Rectal smooth muscle tissue (tissue), 1 donor: ENCODE measurements around the gene ELMO1.

ENCODE experiments used
- H3K27ac ChIP-seq: one replicate; pipeline ENCODE4 v1.7.0; 2013; ENCODE audit warnings: low read depth, low read length, inconsistent platforms
- H3K27me3 ChIP-seq: one replicate; pipeline ENCODE4 v1.7.0; 2013; ENCODE audit warnings: low read length; ENCODE audit not compliant: control insufficient read depth, insufficient read depth
- H3K36me3 ChIP-seq: one replicate; pipeline ENCODE4 v1.7.0; 2013; ENCODE audit warnings: low read length; ENCODE audit not compliant: control insufficient read depth, insufficient read depth
- H3K4me1 ChIP-seq: one replicate; pipeline ENCODE4 v1.7.0; 2013; ENCODE audit warnings: low read length; ENCODE audit not compliant: control insufficient read depth, insufficient read depth
- H3K4me3 ChIP-seq: one replicate; pipeline ENCODE4 v1.7.0; 2013; ENCODE audit warnings: low read length
- H3K9ac ChIP-seq: one replicate; pipeline ENCODE4 v1.7.0; 2013; ENCODE audit warnings: low read length

ELMO1 gene

GRCh38 chr7:37198041-37198905 is 250.4 kb downstream of the ELMO1 start:
- Histone ChIP-seq H3K9ac (no peak overlapping the region), H3K27me3 (no peaks in the 10 kb centered on the region), H3K27ac (no peak overlapping the region), H3K4me3 (no peak overlapping the region), H3K36me3 (no peaks in the 10 kb centered on the region), H3K4me1 (peaks cover 13% of the 10 kb centered on the region)

GRCh38 chr7:37197108-37197507 is 251.6 kb downstream of the ELMO1 start:
- Histone ChIP-seq H3K4me1 (peaks cover 13% of the 10 kb centered on the region), H3K27ac (no peak overlapping the region)

GRCh38 chr7:37196676-37197075 is 252.0 kb downstream of the ELMO1 start:
- Histone ChIP-seq H3K4me3 (no peak overlapping the region), H3K27ac (no peak overlapping the region), H3K27me3 (no peaks in the 10 kb centered on the region), H3K36me3 (no peaks in the 10 kb centered on the region), H3K9ac (no peak overlapping the region), H3K4me1 (peaks cover 11% of the 10 kb centered on the region)

More at GRCh38 chr7:37197108-37197507, 251.6 kb downstream of the ELMO1 start:
- Histone ChIP-seq H3K36me3 (no peaks in the 10 kb centered on the region), H3K27me3 (no peaks in the 10 kb centered on the region), H3K9ac (no peak overlapping the region), H3K4me3 (no peak overlapping the region)

GRCh38 chr7:37195388-37195787 is 253.3 kb downstream of the ELMO1 start:
- H3K9ac ChIP-seq, result no peak overlapping the region
- no peaks in the 10 kb centered on the region for H3K27me3 ChIP-seq
- no peak overlapping the region for H3K4me3 ChIP-seq
- peaks cover 5% of the 10 kb centered on the region for H3K4me1 ChIP-seq
- H3K36me3 ChIP-seq, result no peaks in the 10 kb centered on the region
- no peak overlapping the region for H3K27ac ChIP-seq

- Histone ChIP-seq H3K4me3 (no peak overlapping the region), H3K36me3 (no peaks in the 10 kb centered on the region), H3K27me3 (no peaks in the 10 kb centered on the region), H3K4me1 (peaks cover 5% of the 10 kb centered on the region), H3K27ac (no peak overlapping the region), H3K9ac (no peak overlapping the region)
Measured at GRCh38 chr7:37194943-37195342, 253.7 kb downstream of the ELMO1 start.

DNA sequence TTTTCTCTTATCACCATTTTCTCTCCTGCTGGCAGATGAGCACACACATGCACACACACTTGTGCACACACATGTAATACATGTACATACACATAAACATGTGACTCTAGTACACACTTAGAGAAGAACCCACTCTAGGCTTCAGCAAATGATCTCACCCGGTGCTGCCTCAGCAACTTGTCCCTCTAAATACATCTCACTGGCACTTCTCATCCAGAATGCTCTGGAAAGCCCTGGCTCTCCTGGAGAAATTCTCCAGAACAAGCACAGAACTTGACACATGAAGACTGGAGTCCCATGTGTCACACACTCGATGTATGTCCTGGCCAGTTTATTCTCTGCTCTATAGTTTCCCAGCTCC is 254.9 kb downstream of the ELMO1 start:
- no peak overlapping the region for H3K27ac ChIP-seq

DNA sequence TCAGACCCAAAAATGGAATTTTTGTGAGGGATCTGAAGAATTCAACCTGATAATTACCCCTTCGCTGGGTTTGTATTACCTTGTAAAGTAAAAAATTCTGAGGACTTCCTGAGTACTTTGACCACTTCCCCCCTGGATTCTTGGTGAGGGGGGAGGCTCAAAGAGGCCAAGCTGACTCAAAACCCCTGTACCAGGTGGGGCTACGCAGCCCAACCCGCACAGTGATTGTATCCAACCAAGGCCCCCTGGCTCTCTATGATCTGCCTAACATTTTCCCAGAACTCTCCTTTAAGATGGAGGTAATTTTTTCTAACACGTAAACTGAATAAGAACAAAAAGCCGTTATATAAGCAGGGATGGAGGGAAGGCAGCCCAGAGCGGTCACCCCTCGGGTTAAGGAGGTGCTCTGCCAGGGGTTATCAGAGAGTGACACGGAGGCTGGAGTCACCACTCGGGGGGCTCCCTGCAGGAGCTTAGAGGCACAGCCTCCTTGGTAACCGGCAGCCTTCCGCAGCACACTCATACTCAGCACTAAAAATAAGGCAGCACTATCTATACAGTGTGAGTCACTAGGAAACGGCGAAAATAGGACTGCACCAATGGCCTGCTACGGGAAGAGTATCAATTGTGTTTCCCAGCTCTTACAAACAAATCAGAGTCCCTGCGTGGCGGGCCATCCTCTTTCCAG is 255.4 kb downstream of the ELMO1 start:
- Histone ChIP-seq H3K27me3 (no peaks in the 10 kb centered on the region), H3K4me1 (peaks cover 1% of the 10 kb centered on the region), H3K27ac (no peak overlapping the region), H3K9ac (no peak overlapping the region), H3K36me3 (no peaks in the 10 kb centered on the region), H3K4me3 (no peak overlapping the region)

More for the DNA sequence above, 254.9 kb downstream of the ELMO1 start:
- H3K4me3 ChIP-seq, result no peak overlapping the region
- H3K27me3 ChIP-seq, result no peaks in the 10 kb centered on the region
- no peaks in the 10 kb centered on the region for H3K36me3 ChIP-seq
- H3K4me1 ChIP-seq, result peaks cover 5% of the 10 kb centered on the region
- no peak overlapping the region for H3K9ac ChIP-seq

DNA sequence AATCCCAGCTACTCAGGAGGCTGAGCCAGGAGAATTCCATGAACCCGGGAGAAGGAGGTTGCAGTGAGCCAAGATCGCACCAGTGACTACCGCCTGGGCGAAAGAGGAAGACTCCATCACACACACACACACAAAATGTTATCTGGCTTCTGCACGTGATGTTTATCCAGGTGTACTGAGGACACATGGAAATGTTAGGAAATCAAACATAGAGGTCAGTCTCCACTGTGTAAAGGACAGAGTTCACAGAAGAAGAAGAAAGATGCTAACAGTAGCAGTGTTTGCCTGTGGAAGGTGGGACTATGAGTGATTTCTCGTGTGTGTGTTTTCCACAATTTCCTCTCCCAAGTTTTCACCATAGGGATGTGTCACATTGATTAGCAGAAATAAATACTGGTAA is 256.9 kb downstream of the ELMO1 start:
- H3K36me3 ChIP-seq, result no peaks in the 10 kb centered on the region
- no peaks in the 10 kb centered on the region for H3K4me1 ChIP-seq
- H3K27ac ChIP-seq, result no peak overlapping the region
- no peak overlapping the region for H3K9ac ChIP-seq
- no peak overlapping the region for H3K4me3 ChIP-seq
- no peaks in the 10 kb centered on the region for H3K27me3 ChIP-seq

GRCh38 chr7:37187179-37187578 is 261.5 kb downstream of the ELMO1 start:
- Histone ChIP-seq H3K4me3 (no peak overlapping the region), H3K9ac (no peak overlapping the region), H3K27me3 (no peaks in the 10 kb centered on the region), H3K4me1 (no peaks in the 10 kb centered on the region), H3K36me3 (no peaks in the 10 kb centered on the region), H3K27ac (no peak overlapping the region)

- no peaks in the 10 kb centered on the region for H3K4me1 ChIP-seq
- H3K27ac ChIP-seq, result no peak overlapping the region
- H3K9ac ChIP-seq, result no peak overlapping the region
- H3K36me3 ChIP-seq, result no peaks in the 10 kb centered on the region
- no peak overlapping the region for H3K4me3 ChIP-seq
- no peaks in the 10 kb centered on the region for H3K27me3 ChIP-seq
Measured at GRCh38 chr7:37186753-37187152, 261.9 kb downstream of the ELMO1 start.

DNA sequence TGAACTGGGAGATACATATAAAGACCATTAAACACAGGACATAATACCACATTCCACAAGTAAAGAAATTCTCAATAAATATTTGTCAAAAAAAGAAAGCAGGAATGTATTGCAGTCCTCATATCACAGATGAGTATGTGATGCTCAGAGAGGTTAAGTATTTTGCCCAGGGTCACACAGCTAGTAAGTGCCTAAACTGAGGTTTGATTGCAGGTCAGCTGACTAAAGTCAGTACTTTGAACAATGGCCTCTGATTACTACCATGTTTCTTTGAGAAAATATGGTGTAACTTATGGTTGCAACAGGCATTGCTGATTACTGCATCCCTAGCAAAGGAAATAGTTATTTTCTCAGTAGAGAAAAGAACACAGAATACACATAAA is 267.1 kb downstream of the ELMO1 start:
- H3K36me3 ChIP-seq, result no peaks in the 10 kb centered on the region
- H3K4me3 ChIP-seq, result no peak overlapping the region
- no peaks in the 10 kb centered on the region for H3K4me1 ChIP-seq
- no peaks in the 10 kb centered on the region for H3K27me3 ChIP-seq
- H3K27ac ChIP-seq, result no peak overlapping the region
- H3K9ac ChIP-seq, result no peak overlapping the region

DNA sequence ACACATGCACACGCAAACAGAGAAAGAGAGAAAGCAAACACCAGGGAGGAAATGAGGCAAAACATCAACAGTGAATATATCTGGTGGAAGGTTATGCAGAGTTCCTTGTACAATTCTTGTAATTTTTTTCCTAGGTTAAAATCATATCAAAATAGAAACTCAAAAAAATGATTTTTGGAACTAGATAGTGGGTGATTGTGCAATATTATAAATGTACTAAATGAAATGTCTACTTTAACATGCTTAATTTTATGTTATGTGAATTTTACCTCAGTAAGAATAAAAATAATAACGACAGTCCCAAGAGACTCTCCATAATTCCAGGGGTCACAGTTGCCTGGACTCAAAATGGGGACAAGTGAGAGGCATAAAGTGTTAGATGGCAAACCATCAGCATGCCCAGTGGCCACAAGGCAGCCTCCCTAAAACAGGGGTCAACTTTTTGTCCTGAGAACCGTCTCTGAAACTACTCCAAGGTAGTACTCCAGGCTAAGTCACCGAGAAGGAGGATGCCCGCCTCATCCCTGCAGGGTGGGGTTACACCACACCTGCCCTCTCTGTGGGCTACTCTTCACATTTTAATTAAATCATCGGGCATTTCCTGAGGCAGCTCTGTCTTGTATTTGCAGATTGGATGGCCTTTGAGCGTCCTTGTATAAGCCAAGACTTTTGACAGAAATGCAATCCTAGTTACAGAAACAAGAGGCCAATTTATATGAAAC is 267.7 kb downstream of the ELMO1 start:
- Histone ChIP-seq H3K27ac (no peak overlapping the region), H3K4me1 (no peaks in the 10 kb centered on the region), H3K4me3 (no peak overlapping the region), H3K27me3 (no peaks in the 10 kb centered on the region), H3K36me3 (no peaks in the 10 kb centered on the region), H3K9ac (no peak overlapping the region)
